LNCaP clone FGC (cell line): ENCODE results near the gene PPARG.
"Not testable (repeated sequence)": the region's sequence is repeated elsewhere in the genome, so short reads cannot be mapped to it uniquely, and the experiment has no call there.

Experiments
- DNase-seq: peaks from one replicate; pipeline ENCODE4 v3.0.0-alpha.2; 2011; ENCODE audit warnings: low read depth
- H3K4me3 ChIP-seq: 2 replicates; pipeline ENCODE4 v1.5.1; 2011; ENCODE audit warnings: mild to moderate bottlenecking, low read depth, low read length, control low read depth
- TF ChIP-seq, protein P1 (sequence below): IDR thresholded peaks from 2 replicates; pipeline ENCODE4 v1.5.1; 2012; ENCODE audit warnings: mild to moderate bottlenecking; ENCODE audit not compliant: control insufficient read depth, insufficient read depth; ENCODE audit errors: extremely low read depth

PPARG gene

DNA sequence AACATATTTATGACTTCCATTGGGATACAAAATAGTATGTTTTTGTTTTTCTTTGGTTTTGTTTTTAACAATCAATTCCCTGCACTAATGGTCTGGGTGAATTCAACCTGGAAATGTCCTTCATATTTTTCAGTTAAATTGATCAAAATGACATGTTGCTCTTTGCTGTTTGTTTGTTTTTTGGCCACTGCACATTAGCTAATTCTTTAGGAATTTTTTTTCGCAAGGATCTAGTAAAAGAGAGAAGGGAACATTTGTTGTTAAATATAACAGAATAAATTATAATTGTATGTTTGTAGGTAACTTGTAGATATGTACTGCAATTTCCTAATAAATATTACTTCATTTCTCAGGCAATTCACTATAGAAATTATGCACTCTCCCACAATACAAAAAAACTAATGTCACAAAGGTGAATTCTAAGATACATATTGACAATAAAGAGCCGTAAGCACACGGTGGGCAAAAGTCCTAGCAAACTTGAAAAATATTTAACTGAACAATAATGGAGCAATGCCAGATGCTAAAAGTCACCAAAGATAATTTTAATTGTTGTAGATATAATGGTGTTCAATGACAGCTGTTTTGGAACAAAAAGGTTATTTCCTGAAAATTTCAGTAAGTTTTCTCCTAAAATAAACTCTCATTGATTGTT lies 21.4 kb upstream of the PPARG start:
- no peak overlapping the region for H3K4me3 ChIP-seq
- DNase-seq: no peak
- TF ChIP-seq, protein P1, sequence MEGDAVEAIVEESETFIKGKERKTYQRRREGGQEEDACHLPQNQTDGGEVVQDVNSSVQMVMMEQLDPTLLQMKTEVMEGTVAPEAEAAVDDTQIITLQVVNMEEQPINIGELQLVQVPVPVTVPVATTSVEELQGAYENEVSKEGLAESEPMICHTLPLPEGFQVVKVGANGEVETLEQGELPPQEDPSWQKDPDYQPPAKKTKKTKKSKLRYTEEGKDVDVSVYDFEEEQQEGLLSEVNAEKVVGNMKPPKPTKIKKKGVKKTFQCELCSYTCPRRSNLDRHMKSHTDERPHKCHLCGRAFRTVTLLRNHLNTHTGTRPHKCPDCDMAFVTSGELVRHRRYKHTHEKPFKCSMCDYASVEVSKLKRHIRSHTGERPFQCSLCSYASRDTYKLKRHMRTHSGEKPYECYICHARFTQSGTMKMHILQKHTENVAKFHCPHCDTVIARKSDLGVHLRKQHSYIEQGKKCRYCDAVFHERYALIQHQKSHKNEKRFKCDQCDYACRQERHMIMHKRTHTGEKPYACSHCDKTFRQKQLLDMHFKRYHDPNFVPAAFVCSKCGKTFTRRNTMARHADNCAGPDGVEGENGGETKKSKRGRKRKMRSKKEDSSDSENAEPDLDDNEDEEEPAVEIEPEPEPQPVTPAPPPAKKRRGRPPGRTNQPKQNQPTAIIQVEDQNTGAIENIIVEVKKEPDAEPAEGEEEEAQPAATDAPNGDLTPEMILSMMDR: no peak

DNA sequence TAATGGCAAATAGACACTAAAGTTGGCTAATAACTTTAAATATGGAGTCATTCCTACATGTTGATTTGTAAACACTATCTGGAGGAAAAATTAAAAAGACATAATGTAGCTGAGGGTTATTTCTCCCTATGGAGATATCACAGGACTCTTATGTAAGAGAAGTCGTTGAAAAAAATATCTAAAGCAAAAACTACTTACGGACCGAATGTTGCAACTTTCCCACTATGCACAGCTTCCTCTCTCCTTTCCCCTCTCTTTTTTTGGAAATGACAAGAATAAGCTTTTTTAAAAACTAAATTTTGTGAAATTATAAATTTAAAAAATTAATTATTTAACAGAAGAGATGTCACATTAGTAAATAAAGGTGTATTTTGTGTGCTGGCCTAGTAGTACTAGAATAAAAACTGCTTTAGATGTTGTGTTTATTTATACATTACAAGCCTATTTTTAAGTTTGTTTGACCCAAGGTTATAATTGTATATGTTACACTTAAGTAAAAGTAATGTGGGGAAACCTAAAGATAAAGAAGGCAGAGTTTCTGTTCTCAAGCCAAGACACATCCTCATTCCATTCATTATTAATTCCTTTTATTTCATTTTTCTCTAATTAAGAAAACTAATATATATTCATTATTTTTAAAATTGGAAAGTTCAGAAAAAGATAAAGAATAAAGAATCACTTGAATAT lies 20.7 kb upstream of the PPARG start:
- H3K4me3 ChIP-seq: no peak overlapping the region
- TF ChIP-seq, protein P1: no peak
- no peak for DNase-seq

DNA sequence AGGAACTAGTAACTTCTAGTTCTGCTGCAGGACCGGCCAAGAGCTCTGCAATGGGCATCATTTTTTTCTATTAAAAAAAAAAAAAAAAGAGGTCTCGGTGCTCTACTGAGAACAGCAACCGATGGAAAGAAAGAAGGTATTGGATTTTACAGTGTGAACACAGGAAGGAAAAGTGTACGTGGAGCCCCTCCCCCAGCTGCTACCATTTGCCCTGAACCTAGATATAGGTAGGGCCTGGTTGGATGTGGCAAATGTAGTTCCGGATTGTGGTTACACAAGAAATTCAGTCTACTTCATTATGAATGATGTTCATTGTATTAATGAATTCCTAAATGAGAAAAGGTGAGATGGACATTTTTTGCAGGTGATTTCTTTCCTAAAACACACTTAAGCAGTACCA lies 17.9 kb upstream of the PPARG start:
- DNase-seq: no peak
- no peak overlapping the region for H3K4me3 ChIP-seq
- TF ChIP-seq, protein P1: no peak

DNA sequence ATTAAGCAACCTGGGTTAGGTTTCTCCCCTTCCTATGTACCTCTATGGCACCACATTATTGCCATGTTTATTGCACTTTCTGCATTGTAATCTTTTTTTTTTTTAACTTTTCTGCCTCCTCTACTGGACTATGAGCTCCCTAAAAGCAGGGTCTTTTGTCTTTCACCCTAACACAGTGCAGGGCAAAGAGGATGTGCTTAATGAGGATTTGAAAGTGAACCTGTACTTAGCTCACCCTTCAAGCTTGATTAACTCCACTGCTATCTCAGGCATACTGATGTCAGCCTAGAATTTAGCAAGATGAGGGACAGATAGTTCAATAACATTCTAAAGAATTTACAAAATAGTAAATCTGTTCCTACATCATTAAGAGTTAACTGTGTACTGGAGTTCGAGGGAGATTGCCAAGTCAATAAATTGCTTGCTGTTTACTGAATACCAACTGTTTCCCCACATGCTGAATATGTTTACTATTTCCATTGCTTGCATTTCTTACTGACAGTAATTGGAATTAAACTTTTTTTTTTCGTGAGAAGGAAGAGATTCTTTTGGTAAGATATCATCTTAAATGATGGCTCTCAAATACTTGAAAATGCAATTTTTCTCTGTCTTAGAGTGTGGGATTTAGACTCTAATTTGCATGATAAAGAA lies 15.7 kb upstream of the PPARG start:
- no peak for DNase-seq
- TF ChIP-seq, protein P1: no peak
- H3K4me3 ChIP-seq: no peak overlapping the region

DNA sequence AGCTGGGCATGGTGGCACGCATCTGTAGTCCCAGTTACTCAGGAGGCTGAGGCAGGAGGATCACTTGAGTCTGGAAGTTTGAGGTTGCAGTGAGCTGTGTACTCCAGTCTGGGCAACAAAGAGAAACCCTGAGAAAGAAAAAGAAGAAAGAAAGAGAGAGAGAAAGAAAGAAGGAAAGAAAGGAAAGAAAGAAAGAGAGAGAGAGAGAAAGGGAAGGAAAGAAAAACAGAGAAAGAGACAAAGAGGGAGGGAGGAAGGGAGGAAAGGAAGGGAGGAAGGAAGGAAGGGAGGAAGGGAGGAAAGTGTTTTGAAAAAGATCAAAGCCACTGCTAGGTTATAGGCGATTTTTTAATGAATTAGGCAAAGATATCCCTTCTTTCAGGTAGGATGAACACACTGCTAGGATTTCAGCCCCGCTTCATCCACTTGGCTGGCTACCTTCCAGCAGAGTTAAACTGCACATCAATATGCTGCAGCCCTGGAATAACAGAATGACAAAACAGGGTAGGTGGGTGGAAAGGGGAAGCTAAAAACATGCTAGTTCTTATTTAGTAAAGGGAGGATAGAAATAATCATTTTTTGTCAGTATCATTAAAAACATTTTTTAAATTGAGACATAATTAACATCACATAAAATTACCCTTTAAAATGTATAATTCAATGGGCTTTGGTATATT lies 12.8 kb upstream of the PPARG start:
- no peak for DNase-seq

DNA sequence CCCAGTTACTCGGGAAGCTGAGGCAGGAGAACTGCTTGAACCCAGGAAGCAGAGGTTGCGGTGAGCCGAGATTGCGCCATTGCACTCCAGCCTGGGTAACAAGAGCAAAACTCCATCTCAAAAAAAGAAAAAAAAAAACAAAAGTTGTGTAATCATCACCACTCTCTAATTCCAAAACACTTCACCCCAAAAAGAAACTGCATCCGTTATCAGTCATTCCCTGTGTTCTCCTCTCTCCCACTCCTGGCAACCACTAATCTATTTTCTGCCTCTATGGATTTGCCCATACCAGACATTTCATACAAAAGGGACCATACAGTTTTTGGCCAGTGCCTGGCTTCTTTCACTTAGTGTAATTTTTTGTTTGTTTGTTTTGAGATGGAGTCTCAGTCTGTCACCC lies 12.0 kb upstream of the PPARG start:
- DNase-seq: not testable (repeated sequence)

More for the DNA sequence above, 12.8 kb upstream of the PPARG start:
- TF ChIP-seq, protein P1: no peak
- H3K4me3 ChIP-seq: no peak overlapping the region

DNA sequence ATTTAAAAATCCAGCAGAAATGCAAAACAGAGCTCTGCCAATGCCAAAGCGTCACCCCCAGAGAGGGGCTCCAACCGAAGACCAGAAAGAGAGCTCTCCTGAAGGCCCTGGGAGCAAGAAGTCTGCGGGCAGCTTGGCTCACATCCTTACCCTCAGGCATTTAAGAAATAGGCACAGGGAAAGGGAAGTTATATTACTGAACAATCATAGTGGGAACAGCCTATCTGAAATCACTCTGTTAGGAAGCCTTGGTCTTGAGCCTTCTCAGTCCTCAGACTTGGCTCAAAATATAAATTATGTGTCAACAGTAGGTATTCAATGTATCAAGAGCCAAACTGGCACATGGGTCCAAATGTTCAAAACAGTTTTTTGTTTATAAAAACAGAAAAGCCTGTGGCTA lies 10.3 kb upstream of the PPARG start:
- TF ChIP-seq, protein P1: no peak
- no peak overlapping the region for H3K4me3 ChIP-seq
- no peak for DNase-seq

More for the DNA sequence above, 12.0 kb upstream of the PPARG start:
- not testable (repeated sequence) for H3K4me3 ChIP-seq
